CD14-positive monocyte (primary cell): ENCODE measurements around the gene IL17A. TPM values are rescaled to one million over a fixed set of nuclear protein-coding genes. Genes with fewer than 3 reads are reported as not detected.

Source experiments
- DNase-seq, 3 donors: peaks; one replicate each; pipeline ENCODE4 v3.0.0-alpha.2; 2011 to 2022
- H2AFZ ChIP-seq: 2 replicates; pipeline ENCODE4 v1.6.0; 2012; ENCODE audit warnings: mild to moderate bottlenecking, low read depth, low read length, inconsistent platforms; ENCODE audit not compliant: insufficient read depth, poor library complexity, severe bottlenecking
- H3K27ac ChIP-seq, 2 donors: 1 replicate in 1 of 2; 2 replicates in 1 of 2; pipeline ENCODE4 v1.5.1; 2012 to 2013; ENCODE audit warnings: low read length in 2 of 2, control low read depth in 1 of 2, inconsistent platforms in 1 of 2, low read depth in 1 of 2, mild to moderate bottlenecking in 1 of 2
- H3K27me3 ChIP-seq, 2 donors: one replicate each; pipeline versions ENCODE4 v1.6.0 to v1.6.1; 2011 to 2013; ENCODE audit warnings: low read length in 2 of 2; ENCODE audit not compliant: control insufficient read depth in 2 of 2, insufficient read depth in 2 of 2
- H3K36me3 ChIP-seq, 2 donors: replicated peaks in 1 of 2; 1 replicate in 1 of 2; 2 replicates in 1 of 2; pipeline versions ENCODE4 v1.5.1 to v1.6.1; 2012 to 2013; ENCODE audit warnings: low read length in 2 of 2, control low read depth in 1 of 2, inconsistent platforms in 1 of 2, mild to moderate bottlenecking in 1 of 2; ENCODE audit not compliant: insufficient read depth in 2 of 2, control insufficient read depth in 1 of 2
- H3K4me1 ChIP-seq, 2 donors: 1 replicate in 1 of 2; 2 replicates in 1 of 2; pipeline versions ENCODE4 v1.5.1 to v1.6.1; 2012 to 2013; ENCODE audit warnings: low read length in 2 of 2, control low read depth in 1 of 2, inconsistent platforms in 1 of 2, mild to moderate bottlenecking in 1 of 2, moderate library complexity in 1 of 2; ENCODE audit not compliant: insufficient read depth in 2 of 2, control insufficient read depth in 1 of 2
- H3K4me2 ChIP-seq: replicated peaks from 2 replicates; pipeline ENCODE3; 2012; ENCODE audit warnings: low read length, moderate library complexity, mild to moderate bottlenecking; ENCODE audit not compliant: poor library complexity, severe bottlenecking; ENCODE audit errors: extremely low read depth
- H3K4me3 ChIP-seq, 3 experiments: fragments of 200-600 bp in 1 of 3; sonication (generic) in 1 of 3; replicated peaks in 1 of 3; 1 replicate in 2 of 3; 2 replicates in 1 of 3; pipeline ENCODE4 v1.5.1; 2011 to 2013; ENCODE audit warnings: low read length in 3 of 3, mild to moderate bottlenecking in 3 of 3, control low read depth in 2 of 3, low read depth in 2 of 3, inconsistent platforms in 1 of 3, moderate library complexity in 1 of 3
- H3K79me2 ChIP-seq: 2 replicates; pipeline ENCODE4 v1.6.0; 2012; ENCODE audit warnings: mild to moderate bottlenecking, control low read depth, inconsistent platforms, low read length, moderate library complexity; ENCODE audit not compliant: insufficient read depth
- H3K9ac ChIP-seq: 2 replicates; pipeline ENCODE4 v1.6.0; 2017; ENCODE audit warnings: low read length, mild to moderate bottlenecking; ENCODE audit not compliant: insufficient read depth, poor library complexity, severe bottlenecking
- H3K9me3 ChIP-seq, 2 donors: replicated peaks in 1 of 2; 1 replicate in 1 of 2; 2 replicates in 1 of 2; pipeline versions ENCODE4 v1.5.1 to v1.6.1; 2012 to 2013; ENCODE audit warnings: low read length in 2 of 2, control low read depth in 1 of 2; ENCODE audit not compliant: control insufficient read depth in 1 of 2, insufficient read depth in 1 of 2
- H4K20me1 ChIP-seq: 2 replicates; pipeline ENCODE4 v1.6.0; 2012; ENCODE audit warnings: mild to moderate bottlenecking, low read length, control low read depth, moderate library complexity; ENCODE audit not compliant: insufficient read depth
- H3K27ac Mint-ChIP-seq, 7 donors: one replicate each; pipeline ENCODE4 v1.8.0; 2020; ENCODE audit warnings: mild to moderate bottlenecking in 7 of 7, mixed read lengths in 7 of 7, moderate library complexity in 6 of 7, inconsistent platforms in 2 of 7
- H3K27me3 Mint-ChIP-seq, 3 donors: one replicate each; pipeline ENCODE4 v1.8.0; 2021 to 2022; ENCODE audit warnings: low read depth in 3 of 3, mild to moderate bottlenecking in 3 of 3, mixed read lengths in 3 of 3, moderate library complexity in 3 of 3, inconsistent platforms in 1 of 3
- H3K36me3 Mint-ChIP-seq, 2 donors: one replicate each; pipeline ENCODE4 v1.8.0; 2020; ENCODE audit warnings: mixed read lengths in 2 of 2, inconsistent platforms in 1 of 2, mild to moderate bottlenecking in 1 of 2
- H3K4me1 Mint-ChIP-seq: one replicate; pipeline ENCODE4 v1.8.0; 2020; ENCODE audit warnings: mild to moderate bottlenecking, mixed read lengths
- H3K4me3 Mint-ChIP-seq, 2 donors: one replicate each; pipeline ENCODE4 v1.8.0; 2020; ENCODE audit warnings: mild to moderate bottlenecking in 2 of 2, mixed read lengths in 2 of 2, moderate library complexity in 1 of 2
- H3K9me3 Mint-ChIP-seq, 7 donors: one replicate each; pipeline ENCODE4 v1.8.0; 2020 to 2022; ENCODE audit warnings: mixed read lengths in 7 of 7, mild to moderate bottlenecking in 6 of 7, moderate library complexity in 6 of 7, inconsistent platforms in 2 of 7
- CTCF ChIP-seq: fragments of 200-600 bp; IDR thresholded peaks from one replicate; pipeline ENCODE4 v1.8.0; 2022; ENCODE audit warnings: antibody characterized with exemption, mild to moderate bottlenecking
- WGBS: methylation state at CpG from one replicate; pipeline ENCODE4 v1.1.5; 2013; ENCODE audit warnings: missing lambda C conversion rate; ENCODE audit not compliant: insufficient coverage; 5-methylcytosine and 5-hydroxymethylcytosine counted together
- intact Hi-C, 2 donors: fragments of 100-400 bp; cut with micrococcal nuclease; formaldehyde crosslinking; loops; one replicate each; pipeline versions ENCODE4 v1.15.0 to v1.15.1; 2023
- polyA plus RNA-seq, 3 donors: library from polyadenylated mRNA; depleted of rRNA in 1 of 3; unstranded in 2 of 3; stranded (reverse) in 1 of 3; fragments of 300-500 nt in 2 of 3; fragments of >200 nt in 1 of 3; fragmentation: Illumina TruSeq in 2 of 3; gene quantifications; 1 replicate in 2 of 3; 2 replicates in 1 of 3; pipeline ENCODE4 v1.2.3, GENCODE V29; 2012 to 2021

The IL17A gene
- polyA plus RNA-seq, 3 donors = not detected

GRCh38 chr6:52216932-52217575 lies 30.9 kb downstream of the IL17A start:
- no peak overlapping the region for H2AFZ ChIP-seq
- no peaks in the 10 kb centered on the region for H3K79me2 ChIP-seq
- H3K4me3 Mint-ChIP-seq = no peak overlapping the region
- H3K27me3 ChIP-seq = no peaks in the 10 kb centered on the region
- 93% methylated on average over 3 of the region's 5 CpGs for WGBS
- intact Hi-C loops = no loop called here
- H3K9ac ChIP-seq = no peak overlapping the region
- no peak overlapping the region for H3K27ac Mint-ChIP-seq
- H3K9me3 Mint-ChIP-seq = peaks cover 0 to 2% (median 0%) of the 10 kb centered on the region in 7 donors
- no peak overlapping the region for H3K27ac ChIP-seq
- H3K4me1 Mint-ChIP-seq = no peaks in the 10 kb centered on the region
- no peak overlapping the region for H3K4me2 ChIP-seq
- H3K9me3 ChIP-seq = no peaks in the 10 kb centered on the region
- no peaks in the 10 kb centered on the region for H3K36me3 Mint-ChIP-seq
- H3K4me1 ChIP-seq = no peaks in the 10 kb centered on the region
- DNase-seq = no peak
- no peak overlapping the region for H3K4me3 ChIP-seq
- TF ChIP-seq CTCF = no peak
- H3K36me3 ChIP-seq = no peaks in the 10 kb centered on the region
- H3K27me3 Mint-ChIP-seq = no peaks in the 10 kb centered on the region
- H4K20me1 ChIP-seq = no peaks in the 10 kb centered on the region

GRCh38 chr6:52217761-52218160 lies 31.6 kb downstream of the IL17A start:
- TF ChIP-seq CTCF = no peak
- intact Hi-C loops = no loop called here
- H3K27me3 Mint-ChIP-seq = peaks cover 0 to under 1% (median 0%) of the 10 kb centered on the region in 3 donors
- no peaks in the 10 kb centered on the region for H3K4me1 Mint-ChIP-seq
- no peak overlapping the region for H2AFZ ChIP-seq
- no peak overlapping the region for H3K27ac ChIP-seq
- no peak overlapping the region for H3K4me3 Mint-ChIP-seq
- WGBS = 80% methylated on average over 1 of the region's 2 CpGs
- H3K9me3 Mint-ChIP-seq = peaks cover 0 to 2% (median 0%) of the 10 kb centered on the region in 7 donors
- H3K9ac ChIP-seq = no peak overlapping the region
- no peaks in the 10 kb centered on the region for H3K79me2 ChIP-seq
- H3K4me3 ChIP-seq = no peak overlapping the region
- no peaks in the 10 kb centered on the region for H3K27me3 ChIP-seq
- no peaks in the 10 kb centered on the region for H3K36me3 Mint-ChIP-seq
- H3K4me1 ChIP-seq = no peaks in the 10 kb centered on the region
- H4K20me1 ChIP-seq = no peaks in the 10 kb centered on the region
- H3K4me2 ChIP-seq = no peak overlapping the region
- no peaks in the 10 kb centered on the region for H3K9me3 ChIP-seq
- DNase-seq = no peak
- no peak overlapping the region for H3K27ac Mint-ChIP-seq
- no peaks in the 10 kb centered on the region for H3K36me3 ChIP-seq
